HG03571 (cell line): Measurements from ENCODE around the gene KBTBD7.

Experiments used
- ATAC-seq: cut with Tn5 transposase; IDR thresholded peaks from one replicate; pipeline ENCODE4 v1.9.1; 2021; ENCODE audit not compliant: unreplicated experiment

KBTBD7 gene

DNA sequence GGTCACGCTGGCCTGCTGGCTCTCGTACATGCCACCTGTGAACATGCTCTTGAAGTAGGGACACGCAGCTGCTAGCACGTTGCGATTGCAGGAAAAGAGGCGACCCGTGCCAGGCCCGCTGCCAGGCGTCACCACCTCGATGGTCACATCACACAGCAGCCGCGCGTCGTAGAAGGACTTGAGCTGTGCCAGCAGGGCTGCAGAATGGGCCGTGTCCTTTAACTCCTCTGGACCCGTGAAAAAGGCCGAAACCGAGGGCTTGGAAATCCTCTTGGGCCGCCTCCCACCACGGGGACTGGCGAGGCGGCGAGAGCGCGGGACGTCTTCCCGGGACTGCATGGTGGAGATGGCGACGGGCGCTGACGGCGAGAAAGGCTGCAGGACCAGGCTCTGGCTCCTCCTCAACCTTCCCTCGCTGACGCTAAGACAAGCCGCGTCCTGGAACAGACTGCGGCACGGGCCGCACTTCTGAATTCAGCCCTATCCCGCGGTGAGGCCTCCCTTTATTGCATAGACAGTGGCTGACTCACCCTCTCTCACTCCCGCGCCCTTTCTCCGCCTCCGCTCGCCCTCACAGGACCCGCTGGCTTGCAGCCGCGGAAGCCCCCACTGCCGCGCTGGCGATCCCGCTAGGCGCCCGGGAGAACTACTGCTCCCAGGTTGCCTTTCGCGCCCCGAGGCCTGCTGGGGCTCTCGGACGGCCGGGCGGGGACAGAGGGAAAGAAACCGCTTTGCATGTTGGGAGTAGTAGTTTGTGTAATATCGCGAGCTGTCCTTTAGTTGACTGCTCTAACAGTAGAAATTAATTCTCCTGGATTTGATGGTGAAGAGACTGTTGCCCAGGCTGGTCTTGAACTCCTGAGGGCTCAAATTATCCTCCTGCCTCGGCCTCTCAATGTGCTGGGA is at the start of gene KBTBD7:
Gene KBTBD7, minus strand, starts transcription at position 651 of the 906 bp plus-strand sequence. Its CDS starts 312 bp downstream, at position 339.
- ATAC-seq = peak; percentile 88

DNA sequence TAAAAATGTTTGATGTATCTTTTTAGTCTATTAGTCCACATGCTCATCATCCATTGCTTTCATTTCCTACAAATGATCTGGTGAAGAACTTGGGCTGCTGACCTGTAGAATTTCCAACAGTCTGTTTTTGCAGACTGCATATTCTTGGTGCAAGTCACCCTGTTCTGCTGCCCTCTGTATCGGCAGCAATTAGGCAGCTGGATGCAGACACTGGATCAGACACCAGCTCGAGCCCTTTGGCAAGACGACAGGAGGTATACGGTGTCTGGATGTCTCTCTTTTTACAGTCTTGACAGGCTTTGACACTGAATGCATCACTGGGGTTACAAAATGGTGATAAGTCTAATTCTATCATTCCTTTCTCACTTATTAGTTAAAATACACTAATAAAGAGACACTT is 47.3 kb upstream of the KBTBD7 start:
- ATAC-seq = no peak

DNA sequence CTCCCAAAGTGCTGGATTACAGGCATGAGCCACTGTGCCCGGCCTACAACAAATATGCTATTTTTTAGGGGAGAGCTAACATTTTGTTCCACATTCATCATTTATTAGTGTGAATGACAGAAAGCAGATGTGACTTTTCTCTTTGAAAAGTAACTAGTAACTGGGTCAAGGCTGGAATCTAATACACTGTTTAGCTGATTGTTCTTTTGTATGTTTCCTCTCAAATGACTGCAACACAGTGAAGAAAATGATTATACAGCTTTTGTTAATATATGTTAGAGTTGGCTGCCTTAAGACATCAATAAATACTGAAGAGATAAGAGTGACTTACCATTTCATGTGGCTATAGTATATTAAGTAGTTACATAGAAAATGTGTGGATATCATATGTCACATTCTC is 42.0 kb upstream of the KBTBD7 start:
- ATAC-seq = no peak

DNA sequence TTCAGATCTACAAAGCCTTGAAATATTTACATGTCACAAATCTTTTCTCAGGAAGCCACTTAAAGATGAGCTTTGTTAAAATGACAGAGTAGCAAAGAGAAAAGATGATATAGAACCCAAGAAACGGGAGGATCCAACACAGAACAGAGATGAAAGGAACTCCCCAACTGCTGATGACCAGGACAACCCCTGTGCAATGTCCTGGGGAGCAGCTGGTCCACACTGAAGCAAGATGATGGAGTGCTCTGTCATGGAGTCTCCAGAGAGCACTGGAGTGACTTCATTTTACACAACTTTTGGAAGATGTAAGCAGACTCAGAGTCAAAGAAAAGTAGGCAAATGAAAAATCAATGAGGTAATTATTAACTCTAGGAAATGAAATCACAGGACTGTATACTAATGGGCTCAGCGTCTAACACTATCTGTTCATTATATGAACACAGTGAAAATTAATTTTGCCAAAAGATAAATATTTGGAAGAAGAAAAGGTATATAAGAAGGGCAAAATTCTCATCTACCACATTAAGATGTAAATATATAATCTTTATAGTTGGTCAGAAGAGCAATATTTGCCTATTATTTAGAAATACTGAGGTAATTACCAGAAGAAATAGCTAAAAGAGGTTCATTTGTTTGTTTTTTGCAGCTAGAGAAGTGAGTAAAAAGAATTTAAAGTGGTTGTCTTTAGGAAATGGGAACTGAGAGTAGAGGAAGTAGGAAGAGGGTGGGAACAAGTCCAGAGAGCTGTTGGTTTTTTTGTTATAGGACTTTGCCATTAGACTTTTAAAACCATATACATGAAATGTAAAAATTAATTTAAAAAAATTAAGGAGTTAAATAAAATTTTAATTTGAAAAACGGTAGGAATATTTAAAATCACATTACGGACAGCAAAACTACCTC is 38.5 kb upstream of the KBTBD7 start:
- ATAC-seq = no peak

GRCh38 chr13:41231786-41232185 is 37.4 kb upstream of the KBTBD7 start:
- ATAC-seq = no peak

GRCh38 chr13:41231025-41231677 is 36.8 kb upstream of the KBTBD7 start:
- no peak for ATAC-seq

GRCh38 chr13:41229356-41229755 is 35.0 kb upstream of the KBTBD7 start:
- ATAC-seq = no peak

DNA sequence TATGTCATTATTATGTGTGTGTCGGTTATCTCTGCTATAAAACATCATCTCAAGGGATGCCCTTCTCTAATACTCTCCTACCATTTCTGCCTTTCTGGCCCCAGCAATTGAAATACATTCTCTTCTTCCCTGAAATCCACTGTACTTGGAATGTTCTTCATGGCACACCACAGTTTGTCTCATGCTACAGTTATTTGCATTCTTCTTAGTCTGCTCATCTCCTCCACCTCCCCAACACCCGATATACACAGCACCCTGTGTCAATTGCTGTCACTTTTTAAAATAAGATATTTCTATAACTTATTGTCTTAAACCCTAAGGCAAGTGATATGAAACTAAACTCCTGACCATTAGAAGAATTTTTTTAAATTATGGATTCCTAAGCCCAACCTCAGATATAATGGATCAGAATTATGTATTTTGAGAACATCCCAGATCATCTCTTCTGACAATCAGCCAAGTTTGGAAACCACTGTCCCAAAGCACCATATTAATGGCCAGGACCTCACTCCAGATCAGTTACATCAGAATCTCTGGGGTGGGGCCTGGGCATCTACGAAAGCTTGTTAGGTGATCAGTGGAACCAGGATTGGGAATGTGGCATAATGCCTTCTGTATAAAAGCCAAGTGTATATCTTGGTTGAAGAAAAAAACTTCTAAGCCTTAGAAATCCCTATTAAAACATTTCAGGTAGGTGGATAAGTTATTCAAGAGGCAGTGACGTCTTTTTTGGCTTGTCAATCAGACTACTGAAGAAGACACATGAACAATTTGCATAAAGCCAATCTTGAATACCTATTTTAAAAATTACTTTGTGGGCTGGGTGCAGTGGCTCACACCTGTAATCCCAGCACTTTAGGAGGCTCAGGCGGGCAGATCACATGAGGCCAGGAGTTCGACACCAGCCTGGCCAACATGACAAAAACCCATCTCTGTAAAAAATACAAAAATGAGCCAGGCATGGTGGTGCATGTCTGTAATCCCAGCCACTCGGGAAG is 30.0 kb upstream of the KBTBD7 start:
- ATAC-seq = no peak

DNA sequence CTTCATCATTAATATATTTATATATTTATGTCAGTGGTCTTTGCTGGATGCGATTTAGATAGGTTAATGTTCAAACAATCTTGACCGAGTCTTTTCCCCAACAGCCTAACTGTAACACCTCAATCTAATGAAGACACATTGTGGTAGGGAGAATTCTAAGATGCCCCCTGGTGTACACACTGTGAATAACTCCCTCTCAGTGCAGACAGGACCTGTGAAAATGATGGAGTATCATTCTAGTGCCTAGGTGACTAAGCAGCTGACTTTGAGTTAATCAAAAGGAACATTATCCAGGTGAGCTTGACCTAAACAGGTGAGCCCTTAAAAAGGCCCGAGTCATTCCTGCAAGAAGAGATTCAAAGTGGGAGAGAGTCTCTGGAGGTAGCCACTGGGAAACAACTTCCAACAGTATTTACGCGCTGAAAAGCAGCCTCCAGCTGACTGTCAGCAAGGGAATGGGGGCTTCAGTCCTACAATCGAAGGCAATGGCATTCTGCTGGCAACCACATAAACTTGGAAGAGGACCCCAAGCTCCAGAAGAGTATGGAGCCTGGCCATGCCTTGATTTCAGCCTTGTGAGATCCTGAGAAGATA is 28.0 kb upstream of the KBTBD7 start:
- peak; percentile 89 for ATAC-seq

DNA sequence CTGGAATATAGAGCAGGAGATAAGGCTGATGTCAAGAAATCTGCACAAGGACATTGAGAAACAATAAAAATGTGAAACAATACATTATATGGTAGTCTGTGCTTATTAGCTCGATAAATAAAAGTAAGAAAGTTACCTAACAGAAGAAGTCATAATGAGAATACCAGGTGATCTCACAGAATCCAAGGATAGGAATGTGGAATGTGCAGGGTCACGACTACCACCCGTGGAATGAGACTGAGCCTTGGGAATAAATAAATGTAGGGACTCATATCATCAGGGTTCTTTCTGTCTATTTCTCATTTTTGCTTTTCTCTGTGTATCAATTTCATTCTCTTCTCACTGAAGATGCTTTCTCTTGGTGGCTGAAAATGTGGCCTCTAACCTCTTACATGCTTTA is 26.0 kb upstream of the KBTBD7 start:
- ATAC-seq = no peak

DNA sequence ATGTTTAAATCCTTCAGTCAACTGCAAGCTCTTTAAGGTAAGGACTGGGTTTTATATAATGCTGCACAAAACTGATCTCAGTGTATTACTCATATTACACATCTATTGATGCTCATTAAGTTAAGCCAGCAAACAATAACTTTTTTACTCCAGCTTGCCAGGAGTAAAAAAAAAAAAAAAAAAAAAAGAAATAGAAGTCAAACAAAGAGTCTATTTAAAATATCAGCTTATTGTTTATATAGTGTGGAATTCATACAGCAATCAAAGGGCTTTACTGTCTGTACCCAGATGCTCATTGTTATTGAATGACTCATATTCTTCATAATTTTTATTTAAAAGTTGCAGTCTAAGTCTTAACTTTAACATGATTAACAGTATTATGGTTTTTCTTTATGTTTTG is 21.8 kb upstream of the KBTBD7 start:
- no peak for ATAC-seq

- ATAC-seq = no peak
Measured at GRCh38 chr13:41213919-41214318, 19.6 kb upstream of the KBTBD7 start.

- ATAC-seq = no peak
Measured at GRCh38 chr13:41213316-41213715, 18.9 kb upstream of the KBTBD7 start.

DNA sequence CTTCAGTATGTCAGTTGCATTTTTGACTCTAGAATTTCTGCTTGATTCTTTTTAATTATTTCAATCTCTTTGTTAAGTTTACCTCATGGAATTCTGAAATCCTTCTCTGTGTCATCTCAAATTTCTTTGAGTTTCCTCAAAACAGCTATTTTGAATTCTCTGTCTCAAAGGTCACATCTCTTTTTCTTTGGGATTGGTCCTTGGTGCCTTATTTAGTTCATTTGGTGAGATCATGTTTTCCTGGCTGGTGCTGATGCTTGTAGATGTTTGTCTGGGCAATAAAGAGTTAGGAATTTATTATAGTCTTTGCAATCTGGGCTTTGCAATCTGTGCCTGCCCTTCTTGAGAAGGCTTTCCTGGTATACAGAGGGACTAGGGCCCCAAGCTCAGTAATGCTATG is 18.5 kb upstream of the KBTBD7 start:
- ATAC-seq = no peak

DNA sequence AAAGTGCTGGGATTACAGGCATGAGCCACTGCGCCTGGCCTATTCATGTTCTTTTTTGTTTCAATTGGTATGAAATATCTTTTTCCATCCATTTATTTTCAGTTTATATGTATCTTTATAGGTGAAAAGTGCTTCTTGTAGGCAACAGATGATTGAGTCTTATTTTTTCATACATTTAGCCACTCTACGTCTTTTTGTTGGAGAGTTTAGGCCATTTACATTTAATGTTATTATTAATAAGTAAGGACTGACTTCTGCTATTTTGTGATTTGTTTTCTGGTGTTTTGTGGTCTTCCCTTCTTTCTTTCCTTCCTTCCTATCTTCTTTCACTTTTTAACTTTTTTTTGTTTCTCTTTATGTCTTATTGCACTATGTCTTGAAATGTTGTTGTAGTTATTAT is 16.7 kb upstream of the KBTBD7 start:
- ATAC-seq = no peak

DNA sequence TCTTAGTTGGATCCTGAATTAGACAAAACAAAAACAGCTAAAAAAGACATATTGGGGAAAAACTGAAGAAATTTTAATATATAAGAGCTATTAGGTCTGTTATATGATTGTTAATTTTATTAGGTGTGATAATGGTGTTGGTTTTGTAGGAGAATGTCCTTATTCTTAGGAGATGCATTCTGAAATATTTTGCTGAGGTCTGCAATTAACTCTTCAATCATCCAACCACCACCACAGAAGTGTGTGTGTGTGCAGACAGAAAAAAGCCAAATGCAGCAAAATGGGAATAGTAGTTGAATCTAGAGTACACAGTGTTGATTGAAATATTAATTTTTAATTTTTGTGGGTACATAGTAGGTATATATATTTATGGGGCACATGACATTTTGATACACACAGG is 12.1 kb upstream of the KBTBD7 start:
- no peak for ATAC-seq

GRCh38 chr13:41203810-41204209 is 9.4 kb upstream of the KBTBD7 start:
- ATAC-seq = no peak

- ATAC-seq = no peak
Measured at GRCh38 chr13:41200126-41200525, 5.8 kb upstream of the KBTBD7 start.

- ATAC-seq = peak; percentile 81
Measured at GRCh38 chr13:41199526-41199925, 5.2 kb upstream of the KBTBD7 start.

DNA sequence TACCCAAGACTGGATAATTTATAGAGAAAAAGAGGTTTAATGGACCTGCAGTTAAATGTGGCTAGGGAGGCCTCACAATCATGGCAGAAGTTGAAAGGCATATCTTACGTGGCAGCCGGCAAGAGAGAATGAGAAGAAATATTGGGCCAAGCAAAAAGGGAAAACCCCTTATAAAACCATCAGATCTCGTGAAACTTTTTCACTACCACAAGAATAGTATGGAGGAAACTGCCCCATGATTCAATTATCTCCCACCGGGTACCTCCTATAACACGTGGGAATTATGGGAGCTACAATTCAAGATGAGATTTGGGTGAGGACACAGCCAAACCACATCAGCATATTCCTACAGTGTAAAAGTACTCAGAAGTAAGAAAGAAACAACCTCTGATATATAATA is 4.7 kb upstream of the KBTBD7 start:
- no peak for ATAC-seq
